ENCODE results near the gene MYOG. TPM values are rescaled to one million over a fixed set of nuclear protein-coding genes. Genes with fewer than 3 reads are reported as not detected.

The MYOG gene
- total and polyA plus RNA-seq, 10 of the 15 experiments (the other 5 are each of a cell fraction or from before 2014, with no cell fraction given), result not detected

DNA sequence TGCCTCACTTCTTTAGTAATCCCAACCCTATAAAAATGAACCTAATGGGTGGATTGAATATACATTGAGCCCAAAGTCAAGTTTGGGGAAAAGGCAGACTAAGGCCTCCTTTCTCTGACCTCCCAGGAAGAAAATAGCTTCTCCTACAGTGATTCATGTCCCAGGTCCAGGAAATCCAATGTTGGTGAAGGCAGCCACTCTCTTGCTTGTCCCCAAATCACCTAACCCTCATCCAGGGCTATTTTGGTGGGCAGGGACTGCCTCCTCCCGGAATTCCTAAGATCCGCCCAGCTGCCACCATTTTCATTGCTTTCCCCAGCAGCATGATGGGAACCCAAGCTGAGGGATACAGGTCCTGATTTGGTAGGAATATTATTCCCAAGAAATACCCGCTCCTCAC lies 8.4 kb downstream of the MYOG start:
- WGBS (ENCODE audit: insufficient coverage, insufficient replicate concordance, low lambda C conversion rate, missing lambda C conversion rate), result 2% methylated on average over 3 of the region's 3 CpGs
- ChIA-PET SMC1A (ENCODE audit: uncharacterized antibody, unreplicated experiment) (no interaction called here), RAD21 (ENCODE audit: unreplicated experiment) (interaction anchor here (1.2 to 1.3 kb wide), 2 partner anchors 96 to 139 kb away, joined by 4 read pairs; no protein-coding TSS in a partner anchor)

DNA sequence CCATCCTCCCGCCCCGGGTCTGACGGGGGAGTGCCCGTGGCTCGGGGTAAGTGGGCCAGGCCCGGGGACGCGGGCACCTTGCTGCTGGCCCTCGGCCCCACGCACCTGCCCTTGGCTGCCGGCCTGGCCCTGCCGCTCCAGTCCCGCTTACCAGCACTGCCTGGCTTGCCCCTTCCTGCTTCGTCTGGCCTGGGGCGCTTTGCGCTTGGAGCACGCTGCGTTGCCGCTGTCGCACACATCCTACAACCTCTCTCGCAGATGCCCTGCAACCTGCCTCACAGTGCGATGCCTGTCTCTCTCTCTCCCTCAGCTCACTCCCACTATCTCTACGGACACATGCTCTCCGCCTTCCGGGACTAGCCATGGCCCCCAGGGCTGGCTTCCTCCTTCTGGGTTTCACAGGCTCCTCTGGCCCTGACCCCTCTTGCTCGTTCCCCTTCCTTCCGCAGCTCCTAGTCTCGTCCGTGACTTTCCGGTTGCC lies 9.7 kb downstream of the MYOG start:
- Histone ChIP-seq H3K4me1 (ENCODE audit: control insufficient read depth, insufficient read depth, low read length) (no peaks in the 10 kb centered on the region), H3K36me3 (ENCODE audit: control insufficient read depth in 2 of 2, insufficient read depth in 2 of 2, low read length in 1 of 2) (no peaks in the 10 kb centered on the region), H2AFZ (ENCODE audit: control insufficient read depth, low read depth, low read length) (no peak overlapping the region), H3K27ac (ENCODE audit: control insufficient read depth, insufficient read depth) (no peak overlapping the region), H4K20me1 (ENCODE audit: control insufficient read depth, insufficient read depth) (no peaks in the 10 kb centered on the region), H3K9ac (ENCODE audit: control insufficient read depth, insufficient read depth, low read length) (no peak overlapping the region), H3K27me3 (replicated peaks in 1 of 2; ENCODE audit: control insufficient read depth in 2 of 2, insufficient read depth in 2 of 2, low read length in 1 of 2) (peaks cover 3 to 14% of the 10 kb centered on the region in 2 experiments; a peak in 2 of 4 replicates), H3K9me3 (replicated peaks; ENCODE audit: control insufficient read depth, insufficient read depth, low read length) (no peaks in the 10 kb centered on the region), H3K79me2 (ENCODE audit: control insufficient read depth, insufficient read depth, low read length) (no peaks in the 10 kb centered on the region), H3K4me3 (no peak overlapping the region), H3K4me2 (ENCODE audit: control insufficient read depth, insufficient read depth) (no peak overlapping the region)
- ATAC-seq (no peak), FAIRE-seq (no peak), DNase-seq (ENCODE audit: low read depth, low spot score) (no peak)
- ChIA-PET POLR2A (no interaction called here), CTCF (interaction anchor here (1.5 kb wide), 1 partner anchor 37 kb away, joined by 4 read pairs; no protein-coding TSS in a partner anchor), RAD21 (ENCODE audit: unreplicated experiment) (interaction anchor here (1.2 kb wide), 1 partner anchor 140 kb away, joined by 4 read pairs; no protein-coding TSS in a partner anchor), SMC1A (ENCODE audit: uncharacterized antibody, unreplicated experiment) (no interaction called here)
- in situ Hi-C loops (cut with MboI), result no loop called here
- intact Hi-C loops (cut with micrococcal nuclease; ENCODE audit: unreplicated experiment), result no loop called here
- BruUV-seq (replicated peaks), result no TSS peak
- WGBS (ENCODE audit: insufficient coverage, insufficient replicate concordance, low lambda C conversion rate, missing lambda C conversion rate), result 28% methylated on average over 30 of the region's 30 CpGs
- TF ChIP-seq SMC3 (IDR thresholded peaks at IDR 0.05; ENCODE audit: borderline replicate concordance, low read length) (no peak), CREM (IDR thresholded peaks at IDR 0.05; ENCODE audit: low read depth) (no peak), KAT2A (conservative IDR thresholded peaks at IDR 0.05; ENCODE audit: control insufficient read depth, low read depth, low read length) (no peak), ZNF24 (IDR thresholded peaks at IDR 0.05) (no peak), SPI1 (IDR thresholded peaks at IDR 0.05; ENCODE audit: borderline replicate concordance, insufficient read depth, low read depth, low read length) (no peak), PAX8 (IDR thresholded peaks at IDR 0.05) (no peak), SIX5 (IDR thresholded peaks at IDR 0.05; ENCODE audit: low read depth, low read length, severe bottlenecking) (no peak), KLF5 (IDR thresholded peaks at IDR 0.05; ENCODE audit: partially characterized antibody) (no peak), LARP7 (IDR thresholded peaks at IDR 0.05) (no peak), ZNF274 (IDR thresholded peaks at IDR 0.05; ENCODE audit: insufficient read depth, insufficient read length) (no peak), JUNB (IDR thresholded peaks at IDR 0.05) (no peak), ZNF207 (IDR thresholded peaks at IDR 0.05; ENCODE audit: borderline replicate concordance) (no peak), PML (IDR thresholded peaks at IDR 0.05; ENCODE audit: low read length) (no peak)
- TF ChIP-seq, protein P1, sequence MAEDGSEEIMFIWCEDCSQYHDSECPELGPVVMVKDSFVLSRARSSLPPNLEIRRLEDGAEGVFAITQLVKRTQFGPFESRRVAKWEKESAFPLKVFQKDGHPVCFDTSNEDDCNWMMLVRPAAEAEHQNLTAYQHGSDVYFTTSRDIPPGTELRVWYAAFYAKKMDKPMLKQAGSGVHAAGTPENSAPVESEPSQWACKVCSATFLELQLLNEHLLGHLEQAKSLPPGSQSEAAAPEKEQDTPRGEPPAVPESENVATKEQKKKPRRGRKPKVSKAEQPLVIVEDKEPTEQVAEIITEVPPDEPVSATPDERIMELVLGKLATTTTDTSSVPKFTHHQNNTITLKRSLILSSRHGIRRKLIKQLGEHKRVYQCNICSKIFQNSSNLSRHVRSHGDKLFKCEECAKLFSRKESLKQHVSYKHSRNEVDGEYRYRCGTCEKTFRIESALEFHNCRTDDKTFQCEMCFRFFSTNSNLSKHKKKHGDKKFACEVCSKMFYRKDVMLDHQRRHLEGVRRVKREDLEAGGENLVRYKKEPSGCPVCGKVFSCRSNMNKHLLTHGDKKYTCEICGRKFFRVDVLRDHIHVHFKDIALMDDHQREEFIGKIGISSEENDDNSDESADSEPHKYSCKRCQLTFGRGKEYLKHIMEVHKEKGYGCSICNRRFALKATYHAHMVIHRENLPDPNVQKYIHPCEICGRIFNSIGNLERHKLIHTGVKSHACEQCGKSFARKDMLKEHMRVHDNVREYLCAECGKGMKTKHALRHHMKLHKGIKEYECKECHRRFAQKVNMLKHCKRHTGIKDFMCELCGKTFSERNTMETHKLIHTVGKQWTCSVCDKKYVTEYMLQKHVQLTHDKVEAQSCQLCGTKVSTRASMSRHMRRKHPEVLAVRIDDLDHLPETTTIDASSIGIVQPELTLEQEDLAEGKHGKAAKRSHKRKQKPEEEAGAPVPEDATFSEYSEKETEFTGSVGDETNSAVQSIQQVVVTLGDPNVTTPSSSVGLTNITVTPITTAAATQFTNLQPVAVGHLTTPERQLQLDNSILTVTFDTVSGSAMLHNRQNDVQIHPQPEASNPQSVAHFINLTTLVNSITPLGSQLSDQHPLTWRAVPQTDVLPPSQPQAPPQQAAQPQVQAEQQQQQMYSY (CRISPR knock-in tag; IDR thresholded peaks at IDR 0.05), result no peak

More for the DNA sequence above, 8.4 kb downstream of the MYOG start:
- BruUV-seq (replicated peaks), result no TSS peak
- no peaks in the 10 kb centered on the region for H3K9me3 ChIP-seq (replicated peaks; ENCODE audit: control insufficient read depth, insufficient read depth, low read length)
- DNase-seq (ENCODE audit: low read depth, low spot score), result no peak
- no peaks in the 10 kb centered on the region; the same call in 1 of the 2 replicates for H4K20me1 ChIP-seq (ENCODE audit: control insufficient read depth, insufficient read depth)
- intact Hi-C loops (cut with micrococcal nuclease; ENCODE audit: unreplicated experiment), result no loop called here
- FAIRE-seq, result no peak
- no peaks in the 10 kb centered on the region for H3K79me2 ChIP-seq (ENCODE audit: control insufficient read depth, insufficient read depth, low read length)
- CTCF ChIA-PET, result interaction anchor here (1.2 to 1.5 kb wide), 3 partner anchors 37 to 140 kb away, joined by 3 to 4 read pairs (median 4); no protein-coding TSS in a partner anchor
- POLR2A ChIA-PET, result no interaction called here
- TF ChIP-seq CBFB (IDR thresholded peaks at IDR 0.05; ENCODE audit: low read depth) (no peak), SUZ12 (IDR thresholded peaks at IDR 0.05; ENCODE audit: unreplicated experiment) (no peak), SREBF1 (IDR thresholded peaks at IDR 0.05; ENCODE audit: low read length) (no peak), ZNF24 (IDR thresholded peaks at IDR 0.05) (no peak), NR2C2 (IDR thresholded peaks at IDR 0.05; ENCODE audit: borderline replicate concordance, control insufficient read depth, insufficient read length, low read depth) (no peak), NR2F1 (conservative IDR thresholded peaks at IDR 0.05) (no peak)
- no peak overlapping the region for H3K4me3 ChIP-seq
- H3K4me1 ChIP-seq (ENCODE audit: control insufficient read depth, insufficient read depth, low read length), result no peaks in the 10 kb centered on the region
- ATAC-seq, result no peak
- H3K36me3 ChIP-seq (ENCODE audit: control insufficient read depth in 2 of 2, insufficient read depth in 2 of 2, low read length in 1 of 2), result no peaks in the 10 kb centered on the region
- no peak overlapping the region for H3K27ac ChIP-seq (ENCODE audit: control insufficient read depth, insufficient read depth)
- no peak overlapping the region for H3K4me2 ChIP-seq (ENCODE audit: control insufficient read depth, insufficient read depth)
- in situ Hi-C loops (cut with MboI), result no loop called here
- H3K27me3 ChIP-seq (replicated peaks in 1 of 2; ENCODE audit: control insufficient read depth in 2 of 2, insufficient read depth in 2 of 2, low read length in 1 of 2), result peaks cover 3 to 15% of the 10 kb centered on the region in 2 experiments; a peak in 2 of 4 replicates
- no peak overlapping the region for H3K9ac ChIP-seq (ENCODE audit: control insufficient read depth, insufficient read depth, low read length)
- H2AFZ ChIP-seq (ENCODE audit: control insufficient read depth, low read depth, low read length), result no peak overlapping the region
